K562 (cell line): ENCODE results near the gene GADD45B. TPM values are rescaled to one million over a fixed set of nuclear protein-coding genes. Genes with fewer than 3 reads are reported as not detected.
A peak's percentile ranks its signal among the peaks of the same experiment; 100 is the strongest.

Source experiments
- HCFC1 ChIP-seq: IDR thresholded peaks from 2 replicates; pipeline ENCODE4 v1.6.1; 2012; ENCODE audit warnings: low read depth, low read length, improper control_type of control experiment
- HDAC8 ChIP-seq: fragments of 450-650 bp; IDR thresholded peaks from 2 replicates; pipeline ENCODE4 v1.6.1; 2016; ENCODE audit warnings: mild to moderate bottlenecking, missing genetic modification characterization, moderate library complexity, missing compliant biosample characterization
- IRF2 ChIP-seq: sonication (generic); formaldehyde crosslinking; IDR thresholded peaks from 2 replicates; pipeline ENCODE4 v1.8.1; 2022; ENCODE audit warnings: mild to moderate bottlenecking, missing genetic modification reagents
- MYC ChIP-seq, 2 experiments: fragments of 250-450 bp in 1 of 2; sonication (Bioruptor Pico) in 1 of 2; IDR thresholded peaks; 2 replicates each; pipeline versions ENCODE4 v1.5.1 to v1.6.1; 2012 to 2021; ENCODE audit warnings: low read depth in 2 of 2, borderline replicate concordance in 1 of 2, improper control_type of control experiment in 1 of 2, low read length in 1 of 2, mild to moderate bottlenecking in 1 of 2, moderate library complexity in 1 of 2
- SRF ChIP-seq, 2 experiments: fragments of 250-450, 450-650 bp in 1 of 2; sonication (Bioruptor Pico) in 1 of 2; sonication (generic) in 1 of 2; formaldehyde crosslinking; IDR thresholded peaks; 2 replicates each; pipeline versions ENCODE4 v1.5.0 to v1.5.1; 2020 to 2022; ENCODE audit warnings: mild to moderate bottlenecking in 1 of 2, missing genetic modification reagents in 1 of 2
- TRIM24 ChIP-seq, 2 experiments: fragments of 450-650 bp; IDR thresholded peaks; 2 replicates each; pipeline ENCODE4 v1.6.1; 2016
- ZNF124 ChIP-seq: sonication (generic); formaldehyde crosslinking; IDR thresholded peaks from 2 replicates; pipeline ENCODE4 v1.8.1; 2022; ENCODE audit warnings: missing genetic modification reagents
- ZNF143 ChIP-seq: sonication (generic); formaldehyde crosslinking; IDR thresholded peaks from 2 replicates; pipeline ENCODE4 v1.9.0; 2022; ENCODE audit warnings: mild to moderate bottlenecking, missing genetic modification reagents
- ZNF197 ChIP-seq: fragments of 200-800 bp; sonication (Bioruptor generic); IDR thresholded peaks from 2 replicates; pipeline ENCODE4 v1.6.1; 2016; ENCODE audit warnings: low read depth, missing genetic modification characterization, missing compliant biosample characterization
- ZNF274 ChIP-seq: IDR thresholded peaks from 2 replicates; pipeline ENCODE4 v1.6.1; 2011; ENCODE audit warnings: low read depth, mild to moderate bottlenecking, low read length, moderate library complexity, borderline replicate concordance
- ZNF318 ChIP-seq, 2 experiments: fragments of 450-650 bp; IDR thresholded peaks; 2 replicates each; pipeline ENCODE4 v1.6.1; 2016; ENCODE audit warnings: mild to moderate bottlenecking in 2 of 2, borderline replicate concordance in 1 of 2, low read depth in 1 of 2, moderate library complexity in 1 of 2
- ZNF79 ChIP-seq: fragments of 250-450 bp; sonication (Bioruptor Pico); IDR thresholded peaks from 2 replicates; pipeline ENCODE4 v1.4.0; 2020; ENCODE audit warnings: low read depth, mild to moderate bottlenecking, moderate library complexity
- ZNF830 ChIP-seq: fragments of 250-450 bp; sonication (Bioruptor Pico); IDR thresholded peaks from 2 replicates; pipeline ENCODE4 v1.5.0; 2021; ENCODE audit warnings: mild to moderate bottlenecking
- polyA plus RNA-seq, 8 experiments: library from polyadenylated mRNA; depleted of rRNA in 4 of 8; stranded (reverse) in 5 of 8; unstranded in 3 of 8; fragments of >200 nt; fragmentation: Nextera tagmentation in 2 of 8; fragmentation: Illumina TruSeq in 1 of 8; extraction: Ambion mirVana in 2 of 8; extraction: Trizol in 1 of 8; gene quantifications; 2 replicates each; pipeline versions ENCODE4 v1.2.1 to v1.2.3, GENCODE V29; 2011 to 2014; ENCODE audit warnings: inconsistent platforms in 1 of 8, missing spikeins in 1 of 8
- total RNA-seq, 7 experiments: library from RNA; depleted of rRNA in 6 of 7; stranded (reverse); fragments of >200 nt in 6 of 7; fragmentation: Illumina TruSeq in 2 of 7; extraction: Trizol in 2 of 7; gene quantifications; 2 replicates each; pipeline versions ENCODE4 v1.2.1 to v1.2.3, GENCODE V29; 2011 to 2021; ENCODE audit warnings: low replicate concordance in 1 of 7
- TF ChIP-seq, protein P1 (sequence below): fragments of 250-450 bp; sonication (Bioruptor Pico); IDR thresholded peaks from 2 replicates; pipeline ENCODE4 v1.5.0; 2021
- TF ChIP-seq, protein P2 (sequence below), 2 experiments: IDR thresholded peaks in 1 of 2; conservative IDR thresholded peaks in 1 of 2; 2 replicates each; pipeline ENCODE4 v1.6.1; 2016; ENCODE audit warnings: low read depth in 2 of 2, mild to moderate bottlenecking in 1 of 2, missing compliant biosample characterization in 1 of 2, missing genetic modification characterization in 1 of 2, moderate library complexity in 1 of 2

GADD45B gene
- total and polyA plus RNA-seq, 9 of the 15 experiments (the other 6 are each of a cell fraction or from before 2014, with no cell fraction given) = 0.06 to 4.1 (median 2.1) TPM

DNA sequence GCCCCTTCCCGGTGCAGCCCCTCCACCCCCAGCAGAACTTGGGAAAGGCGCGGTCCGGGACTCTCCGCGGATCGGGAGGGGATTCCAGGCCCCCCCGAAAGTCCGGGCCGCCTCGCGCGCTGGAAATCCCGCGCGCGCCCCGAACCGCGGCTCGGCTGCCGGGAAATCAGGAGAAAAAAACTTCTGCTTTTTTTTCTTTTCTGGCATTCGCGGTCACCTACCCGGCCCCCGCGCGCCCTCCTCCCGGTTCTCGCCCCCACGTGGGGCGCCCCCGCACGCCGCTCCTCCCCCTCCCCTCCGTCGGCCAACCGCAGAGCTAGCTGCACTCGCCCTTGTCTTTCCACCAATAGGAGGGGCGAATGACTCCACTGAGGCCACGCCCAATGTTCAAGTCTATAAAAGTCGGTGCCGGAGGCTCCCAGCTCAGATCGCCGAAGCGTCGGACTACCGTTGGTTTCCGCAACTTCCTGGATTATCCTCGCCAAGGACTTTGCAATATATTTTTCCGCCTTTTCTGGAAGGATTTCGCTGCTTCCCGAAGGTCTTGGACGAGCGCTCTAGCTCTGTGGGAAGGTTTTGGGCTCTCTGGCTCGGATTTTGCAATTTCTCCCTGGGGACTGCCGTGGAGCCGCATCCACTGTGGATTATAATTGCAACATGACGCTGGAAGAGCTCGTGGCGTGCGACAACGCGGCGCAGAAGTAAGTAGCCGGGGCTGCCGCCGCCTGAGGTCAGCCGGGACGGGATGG, at the start of gene GADD45B (continued):
- TF ChIP-seq ZNF318 (IDR thresholded peaks at IDR 0.05; ENCODE audit: borderline replicate concordance in 1 of 2, low read depth in 1 of 2) = no peak
- no peak for TF ChIP-seq ZNF197 (CRISPR knock-in tag)
- TF ChIP-seq, protein P1, sequence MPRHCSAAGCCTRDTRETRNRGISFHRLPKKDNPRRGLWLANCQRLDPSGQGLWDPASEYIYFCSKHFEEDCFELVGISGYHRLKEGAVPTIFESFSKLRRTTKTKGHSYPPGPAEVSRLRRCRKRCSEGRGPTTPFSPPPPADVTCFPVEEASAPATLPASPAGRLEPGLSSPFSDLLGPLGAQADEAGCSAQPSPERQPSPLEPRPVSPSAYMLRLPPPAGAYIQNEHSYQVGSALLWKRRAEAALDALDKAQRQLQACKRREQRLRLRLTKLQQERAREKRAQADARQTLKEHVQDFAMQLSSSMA (CRISPR knock-in tag) = no peak
- no peak for TF ChIP-seq ZNF274
- peak; percentile 60 for TF ChIP-seq MYC (IDR thresholded peaks at IDR 0.05; ENCODE audit: low read depth, low read length)
- TF ChIP-seq MYC (CRISPR knock-in tag; IDR thresholded peaks at IDR 0.05; ENCODE audit: borderline replicate concordance, low read depth) = no peak
- no peak for TF ChIP-seq IRF2 (CRISPR knock-in tag)
- TF ChIP-seq TRIM24 (IDR thresholded peaks at IDR 0.05) = no peak
- TF ChIP-seq HCFC1 = 0 out of 2 replicates have a peak, but pooled peaks have one; percentile 8
- no peak for TF ChIP-seq ZNF143 (CRISPR knock-in tag)
- TF ChIP-seq ZNF830 (CRISPR knock-in tag) = no peak
- TF ChIP-seq, protein P2, sequence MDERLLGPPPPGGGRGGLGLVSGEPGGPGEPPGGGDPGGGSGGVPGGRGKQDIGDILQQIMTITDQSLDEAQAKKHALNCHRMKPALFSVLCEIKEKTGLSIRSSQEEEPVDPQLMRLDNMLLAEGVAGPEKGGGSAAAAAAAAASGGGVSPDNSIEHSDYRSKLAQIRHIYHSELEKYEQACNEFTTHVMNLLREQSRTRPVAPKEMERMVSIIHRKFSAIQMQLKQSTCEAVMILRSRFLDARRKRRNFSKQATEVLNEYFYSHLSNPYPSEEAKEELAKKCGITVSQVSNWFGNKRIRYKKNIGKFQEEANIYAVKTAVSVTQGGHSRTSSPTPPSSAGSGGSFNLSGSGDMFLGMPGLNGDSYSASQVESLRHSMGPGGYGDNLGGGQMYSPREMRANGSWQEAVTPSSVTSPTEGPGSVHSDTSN (CRISPR knock-in tag; IDR thresholded peaks at IDR 0.05; ENCODE audit: low read depth) = no peak
- TF ChIP-seq, protein P2 (tag; conservative IDR thresholded peaks at IDR 0.05; ENCODE audit: low read depth) = no peak
- TF ChIP-seq ZNF79 (CRISPR knock-in tag) = no peak
- no peak; a peak in 1 of 4 replicates for TF ChIP-seq SRF (CRISPR knock-in tag; IDR thresholded peaks at IDR 0.05)
- TF ChIP-seq ZNF124 (CRISPR knock-in tag) = no peak
- TF ChIP-seq HDAC8 (tag) = no peak
